Lung (tissue), 12 donors: ENCODE measurements around the gene C20orf96. TPM values are rescaled to one million over a fixed set of nuclear protein-coding genes. Genes with fewer than 3 reads are reported as not detected.

Experiments
- ATAC-seq: fragments of 200-7000 bp; cut with Tn5 transposase; one replicate; pipeline ENCODE4 v1.9.1; 2020; ENCODE audit warnings: moderate number of reproducible peaks; ENCODE audit not compliant: insufficient read depth, low FRiP score
- DNase-seq, 3 donors: peaks; one replicate each; pipeline ENCODE4 v3.0.0-alpha.2; 2013 to 2017
- H3K27ac ChIP-seq, 2 donors: one replicate each; pipeline ENCODE4 v1.5.1; 2013; ENCODE audit warnings: mild to moderate bottlenecking in 2 of 2, moderate library complexity in 2 of 2, control low read depth in 1 of 2, inconsistent platforms in 1 of 2, low read depth in 1 of 2, low read length in 1 of 2
- H3K27me3 ChIP-seq, 3 donors: one replicate each; pipeline ENCODE4 v1.5.1; 2013; ENCODE audit warnings: low read length in 2 of 3; ENCODE audit not compliant: control insufficient read depth in 3 of 3, insufficient read depth in 3 of 3
- H3K36me3 ChIP-seq, 4 donors: one replicate each; pipeline ENCODE4 v1.5.1; 2013; ENCODE audit warnings: low read length in 4 of 4, mild to moderate bottlenecking in 1 of 4, moderate library complexity in 1 of 4; ENCODE audit not compliant: control insufficient read depth in 4 of 4, insufficient read depth in 4 of 4
- H3K4me1 ChIP-seq, 5 donors: one replicate each; pipeline ENCODE4 v1.5.1; 2013; ENCODE audit warnings: low read length in 5 of 5, mild to moderate bottlenecking in 2 of 5, moderate library complexity in 1 of 5; ENCODE audit not compliant: control insufficient read depth in 5 of 5, insufficient read depth in 5 of 5
- H3K4me3 ChIP-seq: one replicate; pipeline ENCODE4 v1.5.1; 2013; ENCODE audit warnings: mild to moderate bottlenecking, control low read depth, moderate library complexity
- H3K9ac ChIP-seq, 2 donors: one replicate each; pipeline ENCODE4 v1.5.1; 2013; ENCODE audit warnings: low read length in 2 of 2, control low read depth in 1 of 2; ENCODE audit not compliant: insufficient read depth in 1 of 2
- H3K9me3 ChIP-seq, 4 donors: one replicate each; pipeline ENCODE4 v1.5.1; 2013; ENCODE audit warnings: low read length in 3 of 4, mild to moderate bottlenecking in 1 of 4, moderate library complexity in 1 of 4; ENCODE audit not compliant: control insufficient read depth in 4 of 4, insufficient read depth in 3 of 4
- CTCF ChIP-seq: IDR thresholded peaks from 2 replicates; pipeline ENCODE4 v1.5.1; 2012; ENCODE audit warnings: mild to moderate bottlenecking; ENCODE audit errors: control extremely low read depth, extremely low read depth
- WGBS, 2 donors: extraction: QIAGEN DNeasy Blood & Tissue Kit; methylation state at CpG; one replicate each; pipeline ENCODE4 v1.1.7; 2013; 5-methylcytosine and 5-hydroxymethylcytosine counted together
- polyA plus RNA-seq, 2 donors: library from polyadenylated mRNA; stranded (reverse); fragments of 200-250 nt; gene quantifications; one replicate each; pipeline ENCODE4 v1.2.1, GENCODE V29; 2013
- total RNA-seq, 2 donors: library from RNA; depleted of rRNA in 1 of 2; stranded (reverse); fragments of >200 nt in 1 of 2; gene quantifications; one replicate each; pipeline ENCODE4 v1.2.1, GENCODE V29; 2014 to 2021
- donor health status: control.
- donor health status: control.
- donor health status: Bipolar disorder and iron deficiency.
- donor health status: healthy.
- donor health status: DM: yes; HTN: yes; CAD: no.

C20orf96 gene
- total and polyA plus RNA-seq, 4 donors = 5.2 to 22.4 (median 10.5) TPM

DNA sequence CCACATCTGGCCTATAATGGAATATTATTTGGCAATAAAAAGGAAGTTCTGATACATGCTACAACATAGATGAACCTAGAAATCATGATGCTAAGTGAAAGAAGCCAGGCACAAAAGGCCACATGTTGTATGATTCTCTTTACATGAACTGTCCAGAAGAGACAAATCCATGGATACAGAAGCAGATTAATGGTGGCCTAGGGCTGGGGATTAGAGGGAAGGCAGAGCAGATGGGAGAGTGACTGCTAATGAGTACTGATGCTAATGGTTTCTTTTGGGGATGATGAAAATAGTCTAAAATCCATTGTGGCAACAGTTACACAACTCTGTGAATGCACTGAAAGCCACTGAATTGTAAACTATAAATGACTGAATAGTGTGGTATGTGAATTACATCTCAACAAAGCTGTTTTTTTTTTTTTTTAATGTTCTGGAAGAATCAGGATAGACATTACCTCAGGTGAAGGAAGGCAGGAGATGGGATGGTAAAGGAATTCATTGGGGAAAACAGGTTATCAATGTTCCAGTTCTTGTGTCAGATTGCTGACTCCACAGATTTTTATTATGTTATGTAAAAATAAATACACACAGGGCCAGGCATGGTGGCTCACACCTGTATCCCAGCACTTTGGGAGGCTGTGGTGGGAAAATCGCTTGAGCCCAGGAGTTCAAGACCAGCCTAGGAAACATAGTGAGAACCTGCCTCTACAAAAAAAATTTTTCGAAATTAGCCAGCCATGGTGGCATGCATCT lies 25.9 kb upstream of the C20orf96 start:
- H3K4me3 ChIP-seq = no peak overlapping the region
- DNase-seq (no peak), ATAC-seq (no peak)
- no peaks in the 10 kb centered on the region for H3K9me3 ChIP-seq
- H3K4me1 ChIP-seq = peaks cover 0 to 10% (median 0%) of the 10 kb centered on the region in 5 donors
- peaks cover 0 to 5% (median 2%) of the 10 kb centered on the region in 4 donors for H3K36me3 ChIP-seq
- no peak overlapping the region for H3K9ac ChIP-seq
- 96 to 97% methylated on average over 2 of the region's 2 CpGs for WGBS, 2 donors
- H3K27me3 ChIP-seq = no peaks in the 10 kb centered on the region
- H3K27ac ChIP-seq = no peak overlapping the region
- TF ChIP-seq CTCF = no peak

GRCh38 chr20:313948-314347 lies 23.4 kb upstream of the C20orf96 start:
- peaks cover 0 to 24% (median 5%) of the 10 kb centered on the region in 5 donors for H3K4me1 ChIP-seq
- H3K27ac ChIP-seq = no peak overlapping the region
- H3K9ac ChIP-seq = no peak overlapping the region
- no peak overlapping the region for H3K4me3 ChIP-seq
- no peaks in the 10 kb centered on the region for H3K27me3 ChIP-seq
- peaks cover 0 to 2% (median under 1%) of the 10 kb centered on the region in 4 donors for H3K36me3 ChIP-seq
- TF ChIP-seq CTCF = no peak
- no peak for DNase-seq
- no peak for ATAC-seq
- no peaks in the 10 kb centered on the region for H3K9me3 ChIP-seq

DNA sequence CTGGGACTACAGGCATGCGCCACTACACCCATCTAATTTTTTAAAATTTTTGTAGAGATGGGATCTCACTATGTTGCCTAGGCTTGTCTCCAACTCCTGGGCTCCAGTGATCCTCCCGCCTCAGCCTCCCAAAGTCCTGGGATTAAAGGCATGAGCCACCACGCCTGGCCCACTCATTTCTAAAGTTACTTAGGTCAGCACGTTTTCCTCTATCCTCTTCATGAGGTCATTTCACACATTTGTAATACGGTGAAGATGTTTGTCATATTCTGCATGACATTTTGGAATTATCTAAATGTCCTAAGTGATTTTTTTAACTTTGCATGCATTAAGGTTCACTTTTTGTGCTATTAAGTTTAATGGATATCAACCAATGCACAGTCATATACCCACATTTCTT lies 22.9 kb upstream of the C20orf96 start:
- Histone ChIP-seq H3K27me3 (no peaks in the 10 kb centered on the region), H3K4me3 (no peak overlapping the region), H3K9me3 (no peaks in the 10 kb centered on the region), H3K9ac (no peak overlapping the region), H3K36me3 (peaks cover 0 to 2% (median under 1%) of the 10 kb centered on the region in 4 donors), H3K27ac (no peak overlapping the region), H3K4me1 (peaks cover 0 to 28% (median 8%) of the 10 kb centered on the region in 5 donors)
- WGBS, 2 donors = 91 to 97% methylated on average over 5 of the region's 5 CpGs
- TF ChIP-seq CTCF = no peak
- ATAC-seq (no peak), DNase-seq (no peak)
